Panc1 (cell line): ENCODE results near the gene RIMBP2. TPM values are rescaled to one million over a fixed set of nuclear protein-coding genes. Genes with fewer than 3 reads are reported as not detected.
"Not testable (repeated sequence)": the region's sequence is repeated elsewhere in the genome, so short reads cannot be mapped to it uniquely, and the experiment has no call there.

Source experiments
- ATAC-seq: fragments of 200-7000 bp; cut with Tn5 transposase; 2 replicates; pipeline ENCODE4 v1.9.1; 2020; ENCODE audit warnings: mild to moderate bottlenecking, moderate library complexity
- BruUV-seq: library from RNA; stranded (reverse); fragments of 400-500 nt; replicated peaks from 2 replicates; lab custom pipeline; 2021; lab: Mats Ljungman, UMichigan
- CTCF ChIA-PET: fragments of 300-600 bp; sonication (Branson Sonifier 250); formaldehyde crosslinking; loops from one replicate; lab custom pipeline; 2022; ENCODE audit warnings: antibody characterized with exemption; lab: Charles Lee
- POLR2A ChIA-PET: fragments of 300-600 bp; sonication (Branson Sonifier 250); formaldehyde crosslinking; loops from one replicate; lab custom pipeline; 2022; ENCODE audit warnings: antibody characterized with exemption; lab: Charles Lee
- DNase-seq: peaks from one replicate; pipeline ENCODE4 v3.0.0-alpha.2; 2010; ENCODE audit warnings: low read depth, low spot score
- H3K27ac ChIP-seq: 2 replicates; pipeline ENCODE4 v1.5.1; 2011; ENCODE audit warnings: mild to moderate bottlenecking, low read length, inconsistent platforms
- H3K27me3 ChIP-seq: fragments of 200-500 bp; sonication (Bioruptor generic); 2 replicates; pipeline ENCODE4 v1.6.0; 2014; ENCODE audit warnings: low read length, inconsistent platforms; ENCODE audit not compliant: control insufficient read depth, insufficient read depth
- H3K36me3 ChIP-seq: fragments of 200-500 bp; sonication (Bioruptor generic); 2 replicates; pipeline ENCODE4 v1.5.1; 2014; ENCODE audit warnings: inconsistent platforms, mild to moderate bottlenecking, low read length, moderate library complexity; ENCODE audit not compliant: control insufficient read depth, insufficient read depth
- H3K4me1 ChIP-seq: 2 replicates; pipeline ENCODE4 v1.5.1; 2011; ENCODE audit warnings: inconsistent platforms, mild to moderate bottlenecking, low read length, moderate library complexity; ENCODE audit not compliant: control insufficient read depth, insufficient read depth
- H3K4me3 ChIP-seq, 2 experiments: 2 replicates each; pipeline ENCODE4 v1.5.1; 2011 to 2012; ENCODE audit warnings: low read depth in 2 of 2, low read length in 2 of 2, mild to moderate bottlenecking in 2 of 2, inconsistent platforms in 1 of 2, moderate library complexity in 1 of 2
- H3K9me3 ChIP-seq: fragments of 200-500 bp; sonication (Bioruptor generic); 2 replicates; pipeline ENCODE4 v1.5.1; 2014; ENCODE audit warnings: low read depth, mild to moderate bottlenecking, inconsistent platforms, low read length, moderate library complexity; ENCODE audit not compliant: control insufficient read depth, insufficient read depth
- POLR2AphosphoS5 ChIP-seq: IDR thresholded peaks from 2 replicates; pipeline ENCODE4 v1.6.1; 2012; ENCODE audit warnings: mild to moderate bottlenecking, low read depth, low read length, moderate library complexity
- SIN3A ChIP-seq: IDR thresholded peaks from 2 replicates; pipeline ENCODE4 v1.6.1; 2012; ENCODE audit warnings: low read depth, mild to moderate bottlenecking, low read length, moderate library complexity, borderline replicate concordance; ENCODE audit not compliant: insufficient read depth
- TCF7L2 ChIP-seq: IDR thresholded peaks from 2 replicates; pipeline ENCODE4 v1.6.1; 2011; ENCODE audit warnings: mild to moderate bottlenecking, low read depth, low read length, inconsistent platforms
- in situ Hi-C: cut with HindIII; loops from 2 replicates; pipeline ENCODE4 v1.10.0; 2016; ENCODE audit warnings: low sequenced_read_pairs, low pct_unique_long_range_greater_than_20kb
- intact Hi-C: fragments of 100-400 bp; cut with micrococcal nuclease; formaldehyde crosslinking; loops from one replicate; pipeline ENCODE4 v1.10.0; 2022; ENCODE audit not compliant: unreplicated experiment
- total RNA-seq: library from RNA; stranded (reverse); gene quantifications from one replicate; pipeline ENCODE4 v1.2.1, GENCODE V29; 2021; ENCODE audit not compliant: unreplicated experiment
- TF ChIP-seq, protein P1 (sequence below): fragments of 450-650 bp; IDR thresholded peaks from 2 replicates; pipeline ENCODE4 v1.5.1; 2017; ENCODE audit warnings: mild to moderate bottlenecking
- TF ChIP-seq, protein P2 (sequence below), 2 experiments: IDR thresholded peaks; 2 replicates each; pipeline ENCODE4 v1.6.1; 2011 to 2012; ENCODE audit warnings: low read depth in 2 of 2, control low read depth in 1 of 2, low read length in 1 of 2, mild to moderate bottlenecking in 1 of 2, moderate library complexity in 1 of 2; ENCODE audit not compliant: insufficient read depth in 1 of 2

Gene RIMBP2
- total RNA-seq, 1 experiment from 2014 or later = not detected

DNA sequence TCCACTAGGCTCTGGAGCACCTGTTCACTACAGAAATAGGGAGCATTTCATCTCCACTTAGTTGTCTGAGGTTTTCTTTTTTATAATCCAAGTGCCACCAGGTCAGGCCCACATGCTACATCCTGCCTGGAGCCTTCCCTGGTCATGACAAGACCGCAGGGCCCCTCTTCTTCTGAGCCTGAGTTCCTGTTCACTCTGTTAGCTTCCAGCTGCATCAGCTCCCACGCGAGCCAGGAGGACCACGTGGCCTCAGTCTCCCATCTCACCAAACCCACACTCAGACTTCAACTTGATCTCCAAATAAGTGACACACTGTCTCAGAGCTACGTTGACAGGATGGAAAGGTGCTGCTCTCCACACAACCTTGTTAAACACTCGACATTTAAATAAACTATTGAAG, 21.0 kb downstream of the RIMBP2 start:
- no peak for TF ChIP-seq POLR2AphosphoS5
- TF ChIP-seq, protein P1, sequence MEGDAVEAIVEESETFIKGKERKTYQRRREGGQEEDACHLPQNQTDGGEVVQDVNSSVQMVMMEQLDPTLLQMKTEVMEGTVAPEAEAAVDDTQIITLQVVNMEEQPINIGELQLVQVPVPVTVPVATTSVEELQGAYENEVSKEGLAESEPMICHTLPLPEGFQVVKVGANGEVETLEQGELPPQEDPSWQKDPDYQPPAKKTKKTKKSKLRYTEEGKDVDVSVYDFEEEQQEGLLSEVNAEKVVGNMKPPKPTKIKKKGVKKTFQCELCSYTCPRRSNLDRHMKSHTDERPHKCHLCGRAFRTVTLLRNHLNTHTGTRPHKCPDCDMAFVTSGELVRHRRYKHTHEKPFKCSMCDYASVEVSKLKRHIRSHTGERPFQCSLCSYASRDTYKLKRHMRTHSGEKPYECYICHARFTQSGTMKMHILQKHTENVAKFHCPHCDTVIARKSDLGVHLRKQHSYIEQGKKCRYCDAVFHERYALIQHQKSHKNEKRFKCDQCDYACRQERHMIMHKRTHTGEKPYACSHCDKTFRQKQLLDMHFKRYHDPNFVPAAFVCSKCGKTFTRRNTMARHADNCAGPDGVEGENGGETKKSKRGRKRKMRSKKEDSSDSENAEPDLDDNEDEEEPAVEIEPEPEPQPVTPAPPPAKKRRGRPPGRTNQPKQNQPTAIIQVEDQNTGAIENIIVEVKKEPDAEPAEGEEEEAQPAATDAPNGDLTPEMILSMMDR = no peak
- TF ChIP-seq, protein P2, sequence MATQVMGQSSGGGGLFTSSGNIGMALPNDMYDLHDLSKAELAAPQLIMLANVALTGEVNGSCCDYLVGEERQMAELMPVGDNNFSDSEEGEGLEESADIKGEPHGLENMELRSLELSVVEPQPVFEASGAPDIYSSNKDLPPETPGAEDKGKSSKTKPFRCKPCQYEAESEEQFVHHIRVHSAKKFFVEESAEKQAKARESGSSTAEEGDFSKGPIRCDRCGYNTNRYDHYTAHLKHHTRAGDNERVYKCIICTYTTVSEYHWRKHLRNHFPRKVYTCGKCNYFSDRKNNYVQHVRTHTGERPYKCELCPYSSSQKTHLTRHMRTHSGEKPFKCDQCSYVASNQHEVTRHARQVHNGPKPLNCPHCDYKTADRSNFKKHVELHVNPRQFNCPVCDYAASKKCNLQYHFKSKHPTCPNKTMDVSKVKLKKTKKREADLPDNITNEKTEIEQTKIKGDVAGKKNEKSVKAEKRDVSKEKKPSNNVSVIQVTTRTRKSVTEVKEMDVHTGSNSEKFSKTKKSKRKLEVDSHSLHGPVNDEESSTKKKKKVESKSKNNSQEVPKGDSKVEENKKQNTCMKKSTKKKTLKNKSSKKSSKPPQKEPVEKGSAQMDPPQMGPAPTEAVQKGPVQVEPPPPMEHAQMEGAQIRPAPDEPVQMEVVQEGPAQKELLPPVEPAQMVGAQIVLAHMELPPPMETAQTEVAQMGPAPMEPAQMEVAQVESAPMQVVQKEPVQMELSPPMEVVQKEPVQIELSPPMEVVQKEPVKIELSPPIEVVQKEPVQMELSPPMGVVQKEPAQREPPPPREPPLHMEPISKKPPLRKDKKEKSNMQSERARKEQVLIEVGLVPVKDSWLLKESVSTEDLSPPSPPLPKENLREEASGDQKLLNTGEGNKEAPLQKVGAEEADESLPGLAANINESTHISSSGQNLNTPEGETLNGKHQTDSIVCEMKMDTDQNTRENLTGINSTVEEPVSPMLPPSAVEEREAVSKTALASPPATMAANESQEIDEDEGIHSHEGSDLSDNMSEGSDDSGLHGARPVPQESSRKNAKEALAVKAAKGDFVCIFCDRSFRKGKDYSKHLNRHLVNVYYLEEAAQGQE (IDR thresholded peaks at IDR 0.05; ENCODE audit: insufficient read depth in 1 of 2, low read depth in 2 of 2, low read length in 1 of 2) = no peak
- no peak for TF ChIP-seq TCF7L2
- no peak for TF ChIP-seq SIN3A
- no peak overlapping the region for H3K27ac ChIP-seq
- no peak for ATAC-seq
- in situ Hi-C loops = no loop called here
- no peaks in the 10 kb centered on the region for H3K9me3 ChIP-seq
- H3K4me3 ChIP-seq = no peak overlapping the region
- H3K4me1 ChIP-seq = no peaks in the 10 kb centered on the region
- BruUV-seq = no TSS peak
- intact Hi-C loops = no loop called here
- DNase-seq = no peak
- H3K27me3 ChIP-seq = peaks cover 5% of the 10 kb centered on the region
- H3K36me3 ChIP-seq = no peaks in the 10 kb centered on the region
- ChIA-PET CTCF (no interaction called here), POLR2A (no interaction called here)

DNA sequence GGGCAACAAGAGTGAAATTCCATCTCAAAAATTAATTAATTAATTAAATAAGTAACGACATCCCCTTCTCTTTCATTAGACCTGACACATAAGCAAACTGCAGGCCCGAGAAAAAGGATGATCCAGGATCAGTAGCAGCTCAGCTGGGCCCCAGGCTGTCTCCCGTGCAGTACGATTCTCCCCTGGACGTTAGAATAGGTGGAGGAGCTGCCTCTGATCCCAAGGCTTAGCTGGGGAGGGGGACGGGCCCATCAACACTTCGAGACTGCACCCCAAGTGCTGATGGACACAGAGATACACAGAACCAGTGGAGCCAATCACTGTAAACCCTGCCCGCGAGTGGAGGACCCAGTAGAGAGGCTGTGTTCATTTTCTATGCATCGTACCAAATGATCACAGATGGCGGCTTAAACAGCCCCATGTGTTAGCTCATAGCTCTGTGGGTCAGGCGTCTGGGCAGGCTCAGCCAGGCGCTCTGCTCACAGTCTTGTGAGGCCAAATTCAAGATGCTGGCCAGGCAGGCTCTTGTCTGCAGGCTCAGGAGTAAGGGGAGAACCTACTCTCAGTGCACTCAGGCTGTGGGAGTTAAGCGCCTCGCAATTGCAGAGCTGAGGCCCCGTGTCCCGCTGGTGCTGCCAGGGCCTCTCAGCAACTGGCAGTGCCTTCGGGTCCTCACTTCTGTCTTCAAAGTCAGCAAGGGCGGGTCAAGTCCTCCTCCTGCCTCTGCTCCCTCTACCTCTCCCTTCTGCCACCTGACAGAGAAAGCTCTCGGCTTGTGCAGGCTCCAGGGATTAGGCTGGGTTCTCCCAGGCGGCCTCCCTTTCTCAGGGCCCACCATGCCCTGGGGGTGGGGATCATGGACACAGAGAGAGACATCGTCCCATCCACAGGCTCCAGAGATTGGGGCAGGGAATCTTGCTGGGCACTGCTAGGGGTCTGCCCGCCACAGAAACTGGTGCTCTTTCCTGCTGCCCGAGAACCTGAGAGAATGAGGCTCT, 26.4 kb downstream of the RIMBP2 start:
- in situ Hi-C loops (no loop called here), intact Hi-C loops (no loop called here)
- ATAC-seq (peak; percentile 46; the same call in 1 of the 2 replicates), DNase-seq (no peak)
- ChIA-PET CTCF (no interaction called here), POLR2A (no interaction called here)
- Histone ChIP-seq H3K4me3 (no peak overlapping the region), H3K9me3 (no peaks in the 10 kb centered on the region), H3K27me3 (peaks cover 6% of the 10 kb centered on the region), H3K27ac (no peak overlapping the region), H3K4me1 (no peaks in the 10 kb centered on the region), H3K36me3 (no peaks in the 10 kb centered on the region)
- TF ChIP-seq, protein P2 (IDR thresholded peaks at IDR 0.05; ENCODE audit: insufficient read depth in 1 of 2, low read depth in 2 of 2, low read length in 1 of 2) = no peak
- no peak for TF ChIP-seq TCF7L2
- no peak for TF ChIP-seq SIN3A
- no peak for TF ChIP-seq POLR2AphosphoS5
- TF ChIP-seq, protein P1 = no peak
- no TSS peak for BruUV-seq

DNA sequence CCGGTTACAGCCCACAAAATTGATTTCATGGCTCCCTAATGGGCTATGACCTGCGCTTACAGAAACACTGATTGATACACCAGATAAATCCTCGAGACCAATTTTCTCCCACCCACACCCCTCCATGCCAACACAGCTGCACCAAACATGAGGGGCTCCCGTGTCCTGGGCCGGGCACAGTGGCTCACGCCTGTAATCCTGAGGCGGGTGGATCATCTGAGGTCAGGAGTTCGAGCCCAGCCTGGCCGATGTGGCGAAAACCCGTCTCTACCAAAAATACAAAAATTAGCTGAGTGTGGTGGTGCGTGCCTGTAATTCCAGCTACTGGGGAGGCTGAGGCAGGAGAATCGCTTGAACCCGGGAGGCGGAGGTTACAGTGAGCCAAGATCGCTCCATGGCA, 27.1 kb downstream of the RIMBP2 start:
- intact Hi-C loops, POLR2A ChIA-PET, in situ Hi-C loops, H3K4me3 ChIP-seq, H3K4me1 ChIP-seq, H3K9me3 ChIP-seq, H3K27me3 ChIP-seq, ATAC-seq, BruUV-seq, DNase-seq, H3K36me3 ChIP-seq, H3K27ac ChIP-seq, CTCF ChIA-PET: not testable (repeated sequence)
